GM12865 (cell line): Measurements from ENCODE around the gene SORCS2.

Experiments
- DNase-seq: peaks from one replicate; pipeline ENCODE4 v3.0.0; 2010; ENCODE audit warnings: low read depth
- H3K4me3 ChIP-seq: 2 replicates; pipeline ENCODE4 v1.5.1; 2011; ENCODE audit warnings: mild to moderate bottlenecking, low read depth, low read length, control low read depth
- CTCF ChIP-seq: IDR thresholded peaks from 2 replicates; pipeline ENCODE4 v1.5.1; 2011; ENCODE audit warnings: low read length, control low read depth, low read depth, inconsistent platforms; ENCODE audit not compliant: insufficient read depth; ENCODE audit errors: missing control alignments

SORCS2 gene

GRCh38 chr4:7672601-7673000 lies 480.3 kb downstream of the SORCS2 start:
- no peak for DNase-seq
- TF ChIP-seq CTCF, result no peak
- no peak overlapping the region for H3K4me3 ChIP-seq

GRCh38 chr4:7673121-7673520 lies 480.8 kb downstream of the SORCS2 start:
- no peak overlapping the region for H3K4me3 ChIP-seq
- TF ChIP-seq CTCF, result no peak
- DNase-seq, result no peak

DNA sequence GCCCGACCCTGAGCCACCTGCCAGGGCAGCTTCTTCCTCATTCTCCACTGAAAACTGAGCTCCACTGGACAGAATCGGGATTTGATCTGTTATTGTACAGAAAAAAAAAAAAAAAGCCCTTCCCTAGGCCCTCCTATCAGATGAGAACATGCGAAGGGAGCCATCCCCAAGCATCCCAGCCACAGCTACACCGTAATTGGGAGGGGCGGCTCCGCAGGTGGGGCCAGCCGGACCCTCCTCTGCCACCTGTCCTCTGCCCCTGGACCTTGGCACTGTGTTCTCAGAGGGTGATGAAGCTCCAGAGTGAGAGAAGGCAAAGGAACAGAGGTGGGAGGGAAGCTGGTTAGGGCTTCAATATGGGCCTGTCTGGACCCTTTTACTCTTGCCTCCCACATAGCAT lies 482.4 kb downstream of the SORCS2 start:
- no peak for TF ChIP-seq CTCF

GRCh38 chr4:7675136-7675535 lies 482.8 kb downstream of the SORCS2 start:
- no peak for DNase-seq
- no peak for TF ChIP-seq CTCF

More for the DNA sequence above, 482.4 kb downstream of the SORCS2 start:
- H3K4me3 ChIP-seq, result no peak overlapping the region
- DNase-seq, result no peak

GRCh38 chr4:7675612-7676320 lies 483.4 kb downstream of the SORCS2 start:
- no peak overlapping the region for H3K4me3 ChIP-seq
- DNase-seq, result no peak
- TF ChIP-seq CTCF, result no peak

More at GRCh38 chr4:7675136-7675535, 482.8 kb downstream of the SORCS2 start:
- no peak overlapping the region for H3K4me3 ChIP-seq

GRCh38 chr4:7676398-7676922 lies 484.1 kb downstream of the SORCS2 start:
- TF ChIP-seq CTCF, result no peak
- DNase-seq, result no peak
- no peak overlapping the region for H3K4me3 ChIP-seq

- H3K4me3 ChIP-seq, result no peak overlapping the region
- DNase-seq, result no peak
- TF ChIP-seq CTCF, result no peak
Measured at GRCh38 chr4:7677086-7677485, 484.7 kb downstream of the SORCS2 start.
